Testis (tissue), 2 donors: Measurements from ENCODE around the gene MAP4K1.

ENCODE experiments used
- CTCF ChIP-seq, 3 experiments: fragments of 450-650 bp in 2 of 3; fragments of 200-600 bp in 1 of 3; sonication (generic) in 1 of 3; IDR thresholded peaks; one replicate each; pipeline ENCODE4 v1.5.1; 2016 to 2019; ENCODE audit warnings: antibody characterized with exemption in 3 of 3, mild to moderate bottlenecking in 2 of 3, moderate library complexity in 1 of 3
- POLR2A ChIP-seq: fragments of 450-650 bp; IDR thresholded peaks from one replicate; pipeline ENCODE4 v1.6.1; 2017; ENCODE audit warnings: antibody characterized with exemption, mild to moderate bottlenecking, moderate library complexity

- TF ChIP-seq CTCF (IDR thresholded peaks at IDR 0.05) (no peak), POLR2A (no peak)
Observed at GRCh38 chr19:38635483-38636399, 18.0 kb upstream of the MAP4K1 start.
